SH-SY5Y (cell line): Measurements from ENCODE around the gene SFTPD.

Experiments
- GATA2 ChIP-seq: IDR thresholded peaks from 2 replicates; pipeline ENCODE4 v1.6.1; 2011; ENCODE audit warnings: mild to moderate bottlenecking, low read depth, low read length
- GATA3 ChIP-seq: IDR thresholded peaks from 2 replicates; pipeline ENCODE4 v1.6.1; 2011; ENCODE audit warnings: low read depth, mild to moderate bottlenecking, low read length, moderate library complexity

DNA sequence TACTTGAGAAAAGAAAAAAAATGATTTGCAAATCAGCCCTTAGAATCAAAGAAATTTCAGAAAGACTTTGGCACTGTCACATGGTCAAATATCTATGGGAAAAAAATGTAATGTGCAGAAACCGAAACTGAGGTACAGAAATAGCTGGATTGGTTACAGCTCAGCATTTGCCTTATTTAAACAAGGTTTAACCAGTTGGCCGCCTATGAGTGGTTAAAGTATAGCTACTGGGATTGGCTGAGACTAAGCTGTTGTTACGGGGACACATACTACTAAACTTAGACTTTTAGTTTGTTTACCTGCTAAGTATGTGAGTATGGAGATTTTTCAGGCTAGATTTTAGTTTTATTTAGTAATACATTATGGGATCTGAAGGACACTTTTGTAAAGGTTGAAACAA is 38.6 kb downstream of the SFTPD start:
- TF ChIP-seq GATA3 = no peak
- no peak for TF ChIP-seq GATA2
